ENCODE data around the gene TNF. TPM values are rescaled to one million over a fixed set of nuclear protein-coding genes. Genes with fewer than 3 reads are reported as not detected.

The TNF gene
- total RNA-seq, 1 experiment from 2014 or later = 0.31 TPM

GRCh38 chr6:31559606-31559957 lies 15.8 kb upstream of the TNF start (continued):
- TF ChIP-seq, protein P1, sequence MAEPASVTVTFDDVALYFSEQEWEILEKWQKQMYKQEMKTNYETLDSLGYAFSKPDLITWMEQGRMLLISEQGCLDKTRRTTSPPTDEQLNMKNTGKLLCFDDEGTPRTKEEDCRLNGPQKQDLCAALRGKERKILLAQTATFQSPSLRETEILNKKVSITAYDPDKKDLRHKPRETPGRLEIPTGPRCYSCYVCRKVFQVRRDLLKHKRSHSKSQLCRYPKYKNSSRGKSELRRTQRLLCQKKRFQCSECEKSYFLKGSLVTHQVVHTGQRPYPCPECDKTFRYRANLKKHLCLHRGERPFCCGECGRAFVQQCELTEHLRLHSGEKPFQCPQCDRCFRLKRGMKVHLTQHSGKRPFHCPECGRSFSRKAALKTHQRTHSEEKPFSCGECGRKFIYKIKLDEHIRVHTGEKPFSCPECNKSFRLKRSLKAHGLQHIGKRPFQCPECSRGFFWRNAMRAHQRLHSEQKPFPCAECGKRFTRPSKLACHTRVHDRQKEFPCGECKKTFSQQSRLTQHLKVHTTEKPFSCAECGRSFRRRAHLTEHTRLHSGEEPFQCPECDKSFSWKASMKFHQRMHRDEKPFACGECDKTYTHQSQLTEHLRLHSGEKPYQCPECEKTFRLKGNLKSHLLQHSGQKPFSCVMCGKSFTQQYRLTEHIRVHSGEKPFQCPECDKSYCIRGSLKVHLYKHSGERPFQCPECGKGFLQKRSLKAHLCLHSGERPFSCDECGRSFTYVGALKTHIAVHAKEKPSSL (CRISPR knock-in tag; conservative IDR thresholded peaks at IDR 0.05) = no peak
- no peak for TF ChIP-seq PREB (CRISPR knock-in tag; IDR thresholded peaks at IDR 0.05; ENCODE audit: borderline replicate concordance)
- TF ChIP-seq, protein P2, sequence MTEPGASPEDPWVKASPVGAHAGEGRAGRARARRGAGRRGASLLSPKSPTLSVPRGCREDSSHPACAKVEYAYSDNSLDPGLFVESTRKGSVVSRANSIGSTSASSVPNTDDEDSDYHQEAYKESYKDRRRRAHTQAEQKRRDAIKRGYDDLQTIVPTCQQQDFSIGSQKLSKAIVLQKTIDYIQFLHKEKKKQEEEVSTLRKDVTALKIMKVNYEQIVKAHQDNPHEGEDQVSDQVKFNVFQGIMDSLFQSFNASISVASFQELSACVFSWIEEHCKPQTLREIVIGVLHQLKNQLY (CRISPR knock-in tag; IDR thresholded peaks at IDR 0.05) = no peak
- no peak for TF ChIP-seq CREM (CRISPR knock-in tag; IDR thresholded peaks at IDR 0.05)
- no peak for TF ChIP-seq JUN (CRISPR knock-in tag; IDR thresholded peaks at IDR 0.05)
- no peak for TF ChIP-seq ATF1 (CRISPR knock-in tag; IDR thresholded peaks at IDR 0.05)

- no peak overlapping the region for H3K4me3 Mint-ChIP-seq
Measured at GRCh38 chr6:31559958-31560696, 15.2 kb upstream of the TNF start.

GRCh38 chr6:31560697-31561058 lies 14.7 kb upstream of the TNF start:
- no peaks in the 10 kb centered on the region; the same call in 1 of the 2 replicates for H3K27me3 Mint-ChIP-seq (ENCODE audit: low read depth)
- H3K4me1 Mint-ChIP-seq = peaks cover 9% of the 10 kb centered on the region
- H3K36me3 Mint-ChIP-seq = peaks cover 15% of the 10 kb centered on the region
- TF ChIP-seq ZNF532 (CRISPR knock-in tag; IDR thresholded peaks at IDR 0.05; ENCODE audit: borderline replicate concordance) (no peak), ZNF396 (CRISPR knock-in tag; IDR thresholded peaks at IDR 0.05; ENCODE audit: borderline replicate concordance) (no peak)
- ATAC-seq = no peak
- no peaks in the 10 kb centered on the region for H3K9me3 Mint-ChIP-seq
- no peak overlapping the region for H3K4me3 Mint-ChIP-seq
- no peak for DNase-seq (ENCODE audit: low spot score)
- peak overlapping the region; percentile 32; the same call in 1 of the 2 replicates for H3K27ac Mint-ChIP-seq
- ChIA-PET POLR2A (no interaction called here), CTCF (interaction anchor here (0.9 kb wide), 1 partner anchor 10 kb away, joined by 3 read pairs; no protein-coding TSS in a partner anchor)

More at GRCh38 chr6:31559958-31560696, 15.2 kb upstream of the TNF start:
- CTCF ChIA-PET = interaction anchor here (0.6 to 1.0 kb wide), 3 partner anchors 9 to 32 kb away, joined by 3 to 4 read pairs (median 3); no protein-coding TSS in a partner anchor
- DNase-seq (ENCODE audit: low spot score) (no peak), ATAC-seq (peak; percentile 34; the same call in 1 of the 2 replicates)
- H3K36me3 Mint-ChIP-seq = peaks cover 15% of the 10 kb centered on the region
- H3K27ac Mint-ChIP-seq = peak overlapping the region; percentile 37; the same call in 1 of the 2 replicates
- H3K27me3 Mint-ChIP-seq (ENCODE audit: low read depth) = no peaks in the 10 kb centered on the region; the same call in 1 of the 2 replicates
- H3K4me1 Mint-ChIP-seq = peaks cover 9% of the 10 kb centered on the region
- TF ChIP-seq ESRRA (CRISPR knock-in tag; IDR thresholded peaks at IDR 0.05; ENCODE audit: borderline replicate concordance) = no peak
- no peak for TF ChIP-seq ZNF232 (CRISPR knock-in tag; IDR thresholded peaks at IDR 0.05)
- TF ChIP-seq, protein P3, sequence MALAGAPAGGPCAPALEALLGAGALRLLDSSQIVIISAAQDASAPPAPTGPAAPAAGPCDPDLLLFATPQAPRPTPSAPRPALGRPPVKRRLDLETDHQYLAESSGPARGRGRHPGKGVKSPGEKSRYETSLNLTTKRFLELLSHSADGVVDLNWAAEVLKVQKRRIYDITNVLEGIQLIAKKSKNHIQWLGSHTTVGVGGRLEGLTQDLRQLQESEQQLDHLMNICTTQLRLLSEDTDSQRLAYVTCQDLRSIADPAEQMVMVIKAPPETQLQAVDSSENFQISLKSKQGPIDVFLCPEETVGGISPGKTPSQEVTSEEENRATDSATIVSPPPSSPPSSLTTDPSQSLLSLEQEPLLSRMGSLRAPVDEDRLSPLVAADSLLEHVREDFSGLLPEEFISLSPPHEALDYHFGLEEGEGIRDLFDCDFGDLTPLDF (CRISPR knock-in tag; IDR thresholded peaks at IDR 0.05) = no peak
- TF ChIP-seq RELA (CRISPR knock-in tag; IDR thresholded peaks at IDR 0.05; ENCODE audit: borderline replicate concordance) = no peak
- TF ChIP-seq NFYB (CRISPR knock-in tag; conservative IDR thresholded peaks at IDR 0.05; ENCODE audit: low read depth) = no peak
- H3K9me3 Mint-ChIP-seq = no peaks in the 10 kb centered on the region
- POLR2A ChIA-PET = interaction anchor here (1.6 kb wide), 1 partner anchor 19 kb away, joined by 4 read pairs; the partner anchor contains the start of gene DDX39B
